Measurements from ENCODE around the gene SSH2.
"Not testable (repeated sequence)": the region's sequence is repeated elsewhere in the genome, so short reads cannot be mapped to it uniquely, and the experiment has no call there.

SSH2 gene

GRCh38 chr17:29726715-29727252, 203.2 kb downstream of the SSH2 start:
- no peak overlapping the region for H3K4me3 ChIP-seq (ENCODE audit: low read depth, low read length)
- DNase-seq (ENCODE audit: low read depth): peak; percentile 74
- no peak for TF ChIP-seq CTCF (conservative IDR thresholded peaks at IDR 0.05; ENCODE audit: low read depth, low read length)

DNA sequence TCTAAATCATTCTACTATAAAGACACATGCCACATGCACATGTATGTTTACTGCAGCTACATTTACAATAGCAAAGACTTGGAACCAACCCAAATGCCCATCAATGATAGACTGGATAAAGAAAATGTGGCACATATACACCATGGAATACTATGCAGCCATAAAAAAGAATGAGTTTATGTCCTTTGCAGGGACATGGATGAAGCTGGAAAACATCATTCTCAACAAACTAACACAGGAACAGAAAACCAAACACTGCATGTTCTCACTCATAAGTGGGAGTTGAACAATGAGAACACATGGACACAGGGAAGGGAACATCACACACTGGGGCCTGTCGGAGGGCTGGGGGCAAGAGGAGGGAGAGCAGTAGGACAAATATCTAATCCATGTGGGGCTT, 204.6 kb downstream of the SSH2 start:
- not testable (repeated sequence) for DNase-seq (ENCODE audit: low read depth); H3K4me3 ChIP-seq (ENCODE audit: low read depth, low read length)

DNA sequence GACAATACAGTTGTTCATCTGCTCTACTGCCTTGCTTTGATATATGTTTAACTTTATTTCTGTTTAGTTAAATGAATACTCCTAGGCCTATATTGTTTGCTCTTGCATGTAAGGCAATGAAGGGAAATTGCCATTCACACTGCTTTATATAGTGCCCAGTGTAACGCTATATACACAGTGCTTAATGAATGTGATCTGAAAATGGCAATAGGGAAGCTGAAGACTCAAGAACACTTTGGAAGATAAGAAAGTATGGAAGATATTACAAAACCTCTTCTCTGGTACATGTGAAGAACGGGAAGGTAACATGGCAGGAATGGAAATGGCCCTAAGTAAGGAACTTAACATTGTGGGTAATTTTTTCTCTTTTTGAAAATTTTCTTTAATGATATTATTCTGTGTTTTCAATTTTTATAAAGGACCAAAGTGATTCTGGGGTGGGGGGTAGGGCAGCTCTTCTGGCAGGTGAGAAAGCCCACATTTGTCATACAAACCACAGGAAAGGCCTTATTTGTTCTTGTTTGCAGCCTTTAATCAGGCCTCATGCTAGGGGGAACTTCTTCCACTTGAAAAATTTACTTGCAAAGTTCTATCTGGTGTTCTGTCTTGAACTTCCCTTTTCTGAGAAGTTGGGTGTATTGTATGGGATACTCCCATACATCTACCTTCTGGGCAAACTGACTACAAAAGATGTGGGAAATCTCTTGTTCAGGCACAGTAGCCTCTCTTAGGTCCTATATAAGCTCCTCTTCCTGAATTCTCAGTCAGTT, 206.6 kb downstream of the SSH2 start:
- no peak for DNase-seq (ENCODE audit: low read depth)
- no peak for TF ChIP-seq CTCF (conservative IDR thresholded peaks at IDR 0.05; ENCODE audit: low read depth, low read length)
- H3K4me3 ChIP-seq (ENCODE audit: low read depth, low read length): no peak overlapping the region

DNA sequence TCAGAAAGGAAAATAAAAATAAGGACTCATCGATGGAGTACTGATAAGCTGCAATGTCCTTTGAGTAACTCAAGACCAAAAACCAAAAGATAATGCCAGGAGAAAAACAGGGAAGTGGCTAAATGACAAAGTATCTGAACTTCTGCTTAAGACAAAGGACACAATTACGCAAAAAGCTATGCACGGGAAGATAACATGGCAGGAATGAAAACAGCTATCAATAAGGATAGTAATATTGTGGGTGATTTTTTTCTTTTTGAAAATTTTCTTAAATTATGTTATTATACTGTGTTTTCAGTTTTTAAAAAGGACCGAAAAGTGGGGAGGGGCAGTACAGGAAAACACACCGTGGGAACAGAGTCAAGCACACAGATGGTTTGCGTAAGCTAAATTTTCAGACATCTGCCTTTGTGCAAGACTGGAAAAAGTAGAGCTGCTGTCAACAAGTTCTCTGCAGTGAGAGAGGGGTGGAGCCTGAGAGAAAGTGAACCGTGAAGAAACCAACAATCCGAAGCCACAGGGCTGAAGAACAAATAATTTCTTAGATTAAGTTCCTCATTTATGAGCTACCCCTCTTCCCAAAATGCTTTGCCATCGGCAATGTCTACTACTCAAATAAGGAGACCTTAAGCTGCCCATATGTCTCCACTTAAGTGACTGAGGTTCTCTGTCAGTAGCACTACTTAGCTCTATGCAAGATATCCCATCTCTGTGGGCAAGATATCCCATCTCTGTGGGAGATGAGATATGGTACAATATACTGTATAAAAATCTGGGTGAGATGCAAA, 207.4 kb downstream of the SSH2 start:
- TF ChIP-seq CTCF (conservative IDR thresholded peaks at IDR 0.05; ENCODE audit: low read depth, low read length): no peak
- H3K4me3 ChIP-seq (ENCODE audit: low read depth, low read length): peak overlapping the region; percentile 14
- peak; percentile 99 for DNase-seq (ENCODE audit: low read depth)

DNA sequence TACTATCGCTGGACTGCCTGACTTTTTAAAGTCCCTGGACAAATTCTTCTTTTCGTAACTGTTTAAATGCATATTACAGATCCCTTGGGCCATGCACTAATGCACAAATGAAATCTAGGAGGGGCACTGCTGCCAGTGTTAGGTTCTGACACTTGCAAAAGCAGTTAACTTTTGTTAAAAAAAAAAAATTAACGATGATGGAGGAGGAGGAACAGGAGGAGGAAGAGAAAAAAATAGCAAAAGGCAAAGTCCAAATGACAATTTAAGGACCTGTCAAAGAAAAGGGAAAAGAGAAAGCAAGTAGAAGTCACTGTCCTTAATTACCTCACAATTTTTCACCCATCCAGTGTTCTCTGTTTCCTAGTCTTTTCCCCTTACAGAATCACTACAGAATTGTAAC, 209.5 kb downstream of the SSH2 start:
- no peak overlapping the region for H3K4me3 ChIP-seq (ENCODE audit: low read depth, low read length)
- DNase-seq (ENCODE audit: low read depth): no peak
- TF ChIP-seq CTCF (conservative IDR thresholded peaks at IDR 0.05; ENCODE audit: low read depth, low read length): no peak

GRCh38 chr17:29719469-29719868, 210.6 kb downstream of the SSH2 start:
- TF ChIP-seq CTCF (conservative IDR thresholded peaks at IDR 0.05; ENCODE audit: low read depth, low read length): no peak
- no peak for DNase-seq (ENCODE audit: low read depth)
- no peak overlapping the region for H3K4me3 ChIP-seq (ENCODE audit: low read depth, low read length)

DNA sequence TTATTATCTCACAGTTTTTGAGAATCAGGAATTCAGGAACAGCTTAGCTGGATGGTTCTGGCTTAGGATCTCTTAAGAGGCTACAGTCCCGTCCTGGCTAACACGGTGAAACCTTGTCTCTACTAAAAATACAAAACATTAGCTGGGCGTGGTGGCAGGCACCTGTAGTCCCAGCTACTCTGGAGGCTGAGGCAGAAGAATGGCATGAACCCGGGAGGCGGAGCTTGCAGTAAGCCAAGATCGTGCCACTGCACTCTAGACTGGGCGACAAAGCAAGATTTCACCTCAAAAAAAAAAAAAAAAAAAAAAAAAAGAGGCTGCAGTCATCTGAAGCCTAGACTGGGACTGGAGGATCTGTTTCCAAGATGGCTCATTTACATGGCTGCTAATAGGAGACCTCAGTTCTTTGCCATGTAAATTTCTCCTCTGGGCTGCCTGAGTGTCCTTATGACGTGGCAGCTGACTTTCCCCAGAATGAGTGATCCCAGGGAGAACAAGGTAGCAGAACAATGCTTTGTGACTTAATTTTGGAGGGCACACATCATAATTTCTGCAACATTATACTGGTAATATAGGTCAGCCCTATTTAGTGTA, 211.5 kb downstream of the SSH2 start:
- no peak for TF ChIP-seq CTCF (conservative IDR thresholded peaks at IDR 0.05; ENCODE audit: low read depth, low read length)
- no peak for DNase-seq (ENCODE audit: low read depth)
- H3K4me3 ChIP-seq (ENCODE audit: low read depth, low read length): no peak overlapping the region

All from choroid plexus epithelial cell (primary cell).